Measurements from ENCODE around the gene WHRN. TPM values are rescaled to one million over a fixed set of nuclear protein-coding genes. Genes with fewer than 3 reads are reported as not detected.
A peak's percentile ranks its signal among the peaks of the same experiment; 100 is the strongest.

The WHRN gene
- total RNA-seq, 2 experiments from 2014 or later, result 4.6 to 5.8 TPM

DNA sequence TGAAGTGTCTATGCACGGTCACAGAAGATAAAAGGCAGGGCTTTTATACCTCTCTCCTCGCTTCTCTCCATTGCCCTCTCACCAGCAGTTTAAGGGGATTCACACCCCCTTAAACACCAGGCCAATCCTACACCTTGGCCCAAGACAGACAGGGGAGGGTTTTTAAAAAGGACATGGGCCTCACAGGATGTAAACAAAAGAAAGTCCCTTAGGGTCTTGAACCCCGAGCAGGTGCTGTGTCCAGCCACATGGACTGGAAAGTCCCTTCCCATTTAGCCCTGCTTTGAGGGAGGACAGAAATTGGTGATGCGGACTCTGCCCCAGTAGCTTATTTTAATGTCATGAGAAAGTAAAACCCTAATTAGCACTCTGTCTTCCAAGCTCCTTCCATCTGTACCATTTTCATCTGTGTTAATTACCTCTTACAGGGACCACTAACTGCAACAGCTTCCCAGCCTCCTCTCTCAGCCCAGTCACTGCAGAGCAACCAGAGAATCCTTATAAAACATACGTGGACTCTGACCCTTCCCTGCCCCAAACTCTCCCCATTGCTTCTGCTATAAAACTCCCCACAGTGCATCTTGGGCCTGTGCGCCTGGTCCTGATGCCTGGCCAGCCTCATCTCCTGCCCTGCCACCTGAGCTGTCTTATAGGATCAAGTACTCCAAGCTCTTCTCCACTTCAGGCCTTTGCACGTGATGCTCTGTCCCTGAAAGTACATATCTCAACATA, 16.7 kb downstream of the WHRN start:
- no peak overlapping the region for H3K4me3 Mint-ChIP-seq
- peaks cover 3% of the 10 kb centered on the region for H3K9me3 Mint-ChIP-seq
- H3K36me3 Mint-ChIP-seq, result peaks cover 4% of the 10 kb centered on the region
- no peak overlapping the region for H3K27ac Mint-ChIP-seq
- DNase-seq, result no peak
- no peaks in the 10 kb centered on the region for H3K27me3 Mint-ChIP-seq
- H3K4me1 Mint-ChIP-seq, result peaks cover 29% of the 10 kb centered on the region

- Mint-ChIP-seq H3K27ac (no peak overlapping the region), H3K27me3 (no peaks in the 10 kb centered on the region), H3K4me3 (no peak overlapping the region), H3K4me1 (peaks cover 32% of the 10 kb centered on the region), H3K36me3 (peaks cover 4% of the 10 kb centered on the region), H3K9me3 (peaks cover 3% of the 10 kb centered on the region)
- DNase-seq, result peak; percentile 56
Observed at GRCh38 chr9:114487607-114488300, 17.5 kb downstream of the WHRN start.

- H3K4me1 Mint-ChIP-seq, result peaks cover 42% of the 10 kb centered on the region
- DNase-seq, result no peak
- peak overlapping the region; percentile 11 for H3K4me3 Mint-ChIP-seq
- peak overlapping the region; percentile 78 for H3K27ac Mint-ChIP-seq
- H3K27me3 Mint-ChIP-seq, result no peaks in the 10 kb centered on the region
- H3K36me3 Mint-ChIP-seq, result peaks cover 4% of the 10 kb centered on the region
- peaks cover 3% of the 10 kb centered on the region for H3K9me3 Mint-ChIP-seq
Observed at GRCh38 chr9:114486205-114486963, 18.9 kb downstream of the WHRN start.

- Mint-ChIP-seq H3K36me3 (peaks cover 4% of the 10 kb centered on the region), H3K4me1 (peaks cover 50% of the 10 kb centered on the region), H3K4me3 (peak overlapping the region; percentile 6), H3K9me3 (peaks cover 3% of the 10 kb centered on the region), H3K27me3 (no peaks in the 10 kb centered on the region), H3K27ac (peak overlapping the region; percentile 86)
- DNase-seq, result peak; percentile 58
Observed at GRCh38 chr9:114484854-114485443, 20.3 kb downstream of the WHRN start.

- peaks cover 50% of the 10 kb centered on the region for H3K4me1 Mint-ChIP-seq
- DNase-seq, result no peak
- H3K27me3 Mint-ChIP-seq, result no peaks in the 10 kb centered on the region
- peak overlapping the region; percentile 86 for H3K27ac Mint-ChIP-seq
- peaks cover 3% of the 10 kb centered on the region for H3K9me3 Mint-ChIP-seq
- H3K4me3 Mint-ChIP-seq, result no peak overlapping the region
- H3K36me3 Mint-ChIP-seq, result peaks cover 4% of the 10 kb centered on the region
Observed at GRCh38 chr9:114484215-114484853, 20.9 kb downstream of the WHRN start.

DNA sequence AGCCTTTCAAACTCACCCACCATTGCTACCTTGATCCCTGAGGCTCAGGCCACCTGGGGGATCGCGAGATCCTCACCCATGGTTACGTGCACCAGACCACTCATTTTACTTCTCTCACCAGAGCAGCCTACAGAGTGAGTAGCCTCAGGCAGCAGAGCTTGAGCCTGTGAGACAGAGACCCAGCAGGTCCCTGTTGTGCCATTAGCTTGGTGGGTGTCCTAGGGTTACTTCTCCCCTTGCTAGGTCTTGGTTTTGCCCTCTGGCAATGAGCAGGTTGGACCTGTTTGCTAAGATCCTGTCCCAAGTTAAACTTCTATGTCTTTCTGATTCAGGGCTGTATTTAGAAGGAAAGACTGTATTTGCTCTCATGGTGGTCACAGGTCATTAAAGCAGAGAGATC, 21.8 kb downstream of the WHRN start:
- Mint-ChIP-seq H3K27me3 (no peaks in the 10 kb centered on the region), H3K36me3 (peaks cover 4% of the 10 kb centered on the region), H3K4me3 (no peak overlapping the region), H3K4me1 (peaks cover 50% of the 10 kb centered on the region), H3K9me3 (peaks cover 3% of the 10 kb centered on the region), H3K27ac (no peak overlapping the region)
- no peak for DNase-seq

GRCh38 chr9:114482593-114482992, 22.7 kb downstream of the WHRN start:
- no peak overlapping the region for H3K4me3 Mint-ChIP-seq
- no peak overlapping the region for H3K27ac Mint-ChIP-seq
- H3K9me3 Mint-ChIP-seq, result peaks cover 3% of the 10 kb centered on the region
- H3K27me3 Mint-ChIP-seq, result peaks cover 3% of the 10 kb centered on the region
- H3K36me3 Mint-ChIP-seq, result peaks cover 4% of the 10 kb centered on the region
- peaks cover 48% of the 10 kb centered on the region for H3K4me1 Mint-ChIP-seq
- no peak for DNase-seq

- Mint-ChIP-seq H3K36me3 (peaks cover 4% of the 10 kb centered on the region), H3K27me3 (peaks cover 4% of the 10 kb centered on the region), H3K27ac (peak overlapping the region; percentile 30), H3K9me3 (peaks cover 3% of the 10 kb centered on the region), H3K4me1 (peaks cover 44% of the 10 kb centered on the region), H3K4me3 (no peak overlapping the region)
- no peak for DNase-seq
Observed at GRCh38 chr9:114481789-114482188, 23.5 kb downstream of the WHRN start.

GRCh38 chr9:114480746-114481435, 24.4 kb downstream of the WHRN start:
- Mint-ChIP-seq H3K27ac (peak overlapping the region; percentile 30), H3K9me3 (peaks cover 3% of the 10 kb centered on the region), H3K36me3 (peaks cover 7% of the 10 kb centered on the region), H3K27me3 (peaks cover 4% of the 10 kb centered on the region), H3K4me1 (peaks cover 38% of the 10 kb centered on the region), H3K4me3 (no peak overlapping the region)
- DNase-seq, result no peak

- DNase-seq, result no peak
- no peak overlapping the region for H3K27ac Mint-ChIP-seq
- H3K36me3 Mint-ChIP-seq, result peaks cover 5% of the 10 kb centered on the region
- H3K4me1 Mint-ChIP-seq, result peaks cover 41% of the 10 kb centered on the region
- H3K4me3 Mint-ChIP-seq, result no peak overlapping the region
- H3K27me3 Mint-ChIP-seq, result peaks cover 4% of the 10 kb centered on the region
- H3K9me3 Mint-ChIP-seq, result no peaks in the 10 kb centered on the region
Observed at GRCh38 chr9:114478871-114479270, 26.4 kb downstream of the WHRN start.

- Mint-ChIP-seq H3K36me3 (peaks cover 5% of the 10 kb centered on the region), H3K4me1 (peaks cover 41% of the 10 kb centered on the region), H3K27me3 (peaks cover 4% of the 10 kb centered on the region), H3K9me3 (no peaks in the 10 kb centered on the region), H3K27ac (no peak overlapping the region), H3K4me3 (no peak overlapping the region)
- DNase-seq, result no peak
Observed at GRCh38 chr9:114478459-114478858, 26.8 kb downstream of the WHRN start.

GRCh38 chr9:114477642-114478041, 27.6 kb downstream of the WHRN start:
- Mint-ChIP-seq H3K4me1 (peaks cover 35% of the 10 kb centered on the region), H3K27me3 (peaks cover 4% of the 10 kb centered on the region), H3K4me3 (no peak overlapping the region), H3K9me3 (no peaks in the 10 kb centered on the region), H3K36me3 (peaks cover 5% of the 10 kb centered on the region), H3K27ac (no peak overlapping the region)
- no peak for DNase-seq

DNA sequence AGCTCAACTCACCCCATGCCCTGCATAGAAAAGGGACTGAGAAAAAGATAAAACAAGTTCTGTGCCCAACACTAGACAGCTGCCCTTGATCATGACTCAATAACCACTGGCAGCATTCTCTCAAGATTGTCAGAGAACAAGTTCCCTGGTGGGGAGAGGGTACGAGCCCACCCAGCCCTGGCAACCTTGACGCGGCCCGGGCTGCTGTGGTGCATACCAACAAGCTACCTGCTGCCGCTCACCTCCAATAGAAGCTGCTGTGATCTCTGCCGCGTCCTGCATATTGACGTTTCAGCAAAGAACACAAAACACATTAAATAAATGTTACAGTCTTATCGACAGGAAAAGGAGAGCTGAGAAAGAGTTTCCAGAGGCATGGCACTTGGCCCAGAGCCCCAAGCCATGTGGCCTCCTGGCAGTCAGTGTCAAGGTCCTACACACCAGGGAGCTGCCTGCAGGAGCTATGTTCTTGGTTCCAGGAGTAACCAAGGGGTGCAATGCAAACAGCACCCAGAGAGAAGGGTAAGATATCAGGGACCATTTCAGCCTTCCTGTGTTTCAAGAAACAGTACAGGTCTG, 28.3 kb downstream of the WHRN start:
- no peak overlapping the region for H3K27ac Mint-ChIP-seq
- H3K4me3 Mint-ChIP-seq, result no peak overlapping the region
- no peak for DNase-seq
- peaks cover 4% of the 10 kb centered on the region for H3K27me3 Mint-ChIP-seq
- no peaks in the 10 kb centered on the region for H3K9me3 Mint-ChIP-seq
- peaks cover 30% of the 10 kb centered on the region for H3K4me1 Mint-ChIP-seq
- peaks cover 5% of the 10 kb centered on the region for H3K36me3 Mint-ChIP-seq
